Right kidney (tissue), 9 donors: ENCODE results near the gene MTHFD2L.

Source experiments
- DNase-seq: peaks from one replicate; pipeline ENCODE4 v3.0.0-alpha.2; 2016
- long read RNA-seq, 8 donors: transcript quantifications; one replicate each; lab custom pipeline, GENCODE V29; 2026

Gene MTHFD2L
- long read RNA-seq, donor 1, transcript MTHFD2L-208 (2 exons, 2,363 nt) = major isoform, 43 of 45 reads
- long read RNA-seq, donor 1, partial matches to known transcripts = 0 of 45 reads
- long read RNA-seq, donor 1, other reads (novel, unspliced or antisense) = 0 of 45 reads
- long read RNA-seq, donor 2, transcript MTHFD2L-208 (2 exons, 2,363 nt) = major isoform, 17 of 17 reads
- long read RNA-seq, donor 2, partial matches to known transcripts = 0 of 17 reads
- long read RNA-seq, donor 2, other reads (novel, unspliced or antisense) = 0 of 17 reads
- long read RNA-seq, donor 3, transcript MTHFD2L-208 (2 exons, 2,363 nt) = major isoform, 13 of 14 reads
- long read RNA-seq, donor 3, partial matches to known transcripts = 0 of 14 reads
- long read RNA-seq, donor 3, other reads (novel, unspliced or antisense) = 0 of 14 reads
- long read RNA-seq, donor 4, transcript MTHFD2L-208 (2 exons, 2,363 nt) = major isoform, 26 of 26 reads
- long read RNA-seq, donor 4, partial matches to known transcripts = 0 of 26 reads
- long read RNA-seq, donor 4, other reads (novel, unspliced or antisense) = 0 of 26 reads
- long read RNA-seq, donor 5, transcript MTHFD2L-208 (2 exons, 2,363 nt) = major isoform, 25 of 26 reads
- long read RNA-seq, donor 5, partial matches to known transcripts = 0 of 26 reads
- long read RNA-seq, donor 5, other reads (novel, unspliced or antisense) = 0 of 26 reads
- long read RNA-seq, donor 6, transcript MTHFD2L-208 (2 exons, 2,363 nt) = major isoform, 13 of 13 reads
- long read RNA-seq, donor 6, partial matches to known transcripts = 0 of 13 reads
- long read RNA-seq, donor 6, other reads (novel, unspliced or antisense) = 0 of 13 reads
- long read RNA-seq, donor 7, transcript MTHFD2L-208 (2 exons, 2,363 nt) = major isoform, 26 of 26 reads
- long read RNA-seq, donor 7, partial matches to known transcripts = 0 of 26 reads
- long read RNA-seq, donor 7, other reads (novel, unspliced or antisense) = 0 of 26 reads
- long read RNA-seq, donor 8, transcript MTHFD2L-208 (2 exons, 2,363 nt) = major isoform, 19 of 20 reads
- long read RNA-seq, donor 8, partial matches to known transcripts = 0 of 20 reads
- long read RNA-seq, donor 8, other reads (novel, unspliced or antisense) = 0 of 20 reads

GRCh38 chr4:74157561-74158465 is at the start of gene MTHFD2L:
Gene MTHFD2L (plus strand): TSS chr4:74158118. CDS start chr4:74158139, 21 bp downstream.
- peak; percentile 96 for DNase-seq

- no peak for DNase-seq
Measured at GRCh38 chr4:74108457-74109115, 49.3 kb upstream of the MTHFD2L start.

GRCh38 chr4:74109116-74109869 is 48.6 kb upstream of the MTHFD2L start:
- DNase-seq = peak; percentile 10

GRCh38 chr4:74109870-74110605 is 47.9 kb upstream of the MTHFD2L start:
- DNase-seq = no peak

- DNase-seq = no peak
Measured at GRCh38 chr4:74110670-74111069, 47.2 kb upstream of the MTHFD2L start.

- no peak for DNase-seq
Measured at GRCh38 chr4:74111306-74111975, 46.5 kb upstream of the MTHFD2L start.

GRCh38 chr4:74111990-74112389 is 45.9 kb upstream of the MTHFD2L start:
- no peak for DNase-seq

GRCh38 chr4:74112399-74113105 is 45.4 kb upstream of the MTHFD2L start:
- no peak for DNase-seq

GRCh38 chr4:74114234-74114633 is 43.7 kb upstream of the MTHFD2L start:
- DNase-seq = no peak

GRCh38 chr4:74117024-74117534 is 40.8 kb upstream of the MTHFD2L start:
- DNase-seq = no peak

GRCh38 chr4:74118600-74119338 is 39.1 kb upstream of the MTHFD2L start:
- DNase-seq = no peak

GRCh38 chr4:74120086-74120485 is 37.8 kb upstream of the MTHFD2L start:
- DNase-seq = no peak

GRCh38 chr4:74121643-74122579 is 36.0 kb upstream of the MTHFD2L start:
- DNase-seq = no peak

GRCh38 chr4:74123065-74123728 is 34.7 kb upstream of the MTHFD2L start:
- DNase-seq = no peak

- no peak for DNase-seq
Measured at GRCh38 chr4:74125029-74125428, 32.9 kb upstream of the MTHFD2L start.

- no peak for DNase-seq
Measured at GRCh38 chr4:74127745-74128144, 30.2 kb upstream of the MTHFD2L start.
